ENCODE measurements around the gene ATP4A. TPM values are rescaled to one million over a fixed set of nuclear protein-coding genes. Genes with fewer than 3 reads are reported as not detected.

Gene ATP4A
- polyA plus RNA-seq, 4 donors: 0.36 TPM; not detected in 3

GRCh38 chr19:35518313-35518712 lies 45.1 kb downstream of the ATP4A start:
- FAIRE-seq: no peak
- Histone ChIP-seq H3K27me3 (ENCODE audit: control insufficient read depth in 3 of 3, insufficient read depth in 3 of 3, low read length in 3 of 3) (peaks cover 0 to 12% (median 4%) of the 10 kb centered on the region in 3 donors), H3K4me3 (ENCODE audit: low read depth in 1 of 3, low read length in 3 of 3) (no peak overlapping the region), H3K9me3 (ENCODE audit: control insufficient read depth in 2 of 2, insufficient read depth in 1 of 2, low read depth in 1 of 2, low read length in 1 of 2) (no peaks in the 10 kb centered on the region), H3K36me3 (ENCODE audit: control insufficient read depth in 3 of 3, insufficient read depth in 2 of 3, low read depth in 1 of 3, low read length in 3 of 3) (no peaks in the 10 kb centered on the region), H3K4me1 (ENCODE audit: control insufficient read depth in 3 of 3, insufficient read depth in 2 of 3, low read depth in 1 of 3, low read length in 2 of 3) (no peaks in the 10 kb centered on the region), H3K27ac (ENCODE audit: low read depth in 1 of 3, low read length in 2 of 3) (no peak overlapping the region)
- DNase-seq: no peak
- 66 to 74% (median 71%) methylated on average over 6 of the region's 6 CpGs for WGBS, 3 donors

- H3K27me3 ChIP-seq (ENCODE audit: control insufficient read depth in 3 of 3, insufficient read depth in 3 of 3, low read length in 3 of 3): peaks cover 0 to 21% (median 8%) of the 10 kb centered on the region in 3 donors
- no peaks in the 10 kb centered on the region for H3K36me3 ChIP-seq (ENCODE audit: control insufficient read depth in 3 of 3, insufficient read depth in 2 of 3, low read depth in 1 of 3, low read length in 3 of 3)
- no peak overlapping the region for H3K27ac ChIP-seq (ENCODE audit: low read depth in 1 of 3, low read length in 2 of 3)
- H3K4me1 ChIP-seq (ENCODE audit: control insufficient read depth in 3 of 3, insufficient read depth in 2 of 3, low read depth in 1 of 3, low read length in 2 of 3): no peaks in the 10 kb centered on the region
- WGBS, 3 donors: 91 to 94% (median 93%) methylated on average over 2 of the region's 2 CpGs
- H3K9me3 ChIP-seq (ENCODE audit: control insufficient read depth in 2 of 2, insufficient read depth in 1 of 2, low read depth in 1 of 2, low read length in 1 of 2): no peaks in the 10 kb centered on the region
- FAIRE-seq (no peak), DNase-seq (no peak)
- no peak overlapping the region for H3K4me3 ChIP-seq (ENCODE audit: low read depth in 1 of 3, low read length in 3 of 3)
These were observed 46.1 kb downstream of the ATP4A start for GRCh38 chr19:35517342-35517741.

GRCh38 chr19:35516310-35516709 lies 47.1 kb downstream of the ATP4A start:
- H3K4me3 ChIP-seq (ENCODE audit: low read depth in 1 of 3, low read length in 3 of 3): no peak overlapping the region
- no peak overlapping the region for H3K27ac ChIP-seq (ENCODE audit: low read depth in 1 of 3, low read length in 2 of 3)
- no peak for DNase-seq
- no peak for FAIRE-seq
- H3K27me3 ChIP-seq (ENCODE audit: control insufficient read depth in 3 of 3, insufficient read depth in 3 of 3, low read length in 3 of 3): peaks cover 0 to 25% (median 8%) of the 10 kb centered on the region in 3 donors
- no peaks in the 10 kb centered on the region for H3K36me3 ChIP-seq (ENCODE audit: control insufficient read depth in 3 of 3, insufficient read depth in 2 of 3, low read depth in 1 of 3, low read length in 3 of 3)
- H3K4me1 ChIP-seq (ENCODE audit: control insufficient read depth in 3 of 3, insufficient read depth in 2 of 3, low read depth in 1 of 3, low read length in 2 of 3): no peaks in the 10 kb centered on the region
- H3K9me3 ChIP-seq (ENCODE audit: control insufficient read depth in 2 of 2, insufficient read depth in 1 of 2, low read depth in 1 of 2, low read length in 1 of 2): no peaks in the 10 kb centered on the region
- WGBS, 3 donors: 85 to 92% (median 89%) methylated on average over 3 of the region's 3 CpGs

GRCh38 chr19:35514282-35514809 lies 49.1 kb downstream of the ATP4A start:
- DNase-seq (no peak), FAIRE-seq (no peak)
- Histone ChIP-seq H3K27me3 (ENCODE audit: control insufficient read depth in 3 of 3, insufficient read depth in 3 of 3, low read length in 3 of 3) (peaks cover 0 to 37% (median 13%) of the 10 kb centered on the region in 3 donors), H3K4me1 (ENCODE audit: control insufficient read depth in 3 of 3, insufficient read depth in 2 of 3, low read depth in 1 of 3, low read length in 2 of 3) (peaks cover 0 to 5% (median 0%) of the 10 kb centered on the region in 3 donors), H3K9me3 (ENCODE audit: control insufficient read depth in 2 of 2, insufficient read depth in 1 of 2, low read depth in 1 of 2, low read length in 1 of 2) (no peaks in the 10 kb centered on the region), H3K4me3 (ENCODE audit: low read depth in 1 of 3, low read length in 3 of 3) (no peak overlapping the region), H3K36me3 (ENCODE audit: control insufficient read depth in 3 of 3, insufficient read depth in 2 of 3, low read depth in 1 of 3, low read length in 3 of 3) (no peaks in the 10 kb centered on the region), H3K27ac (ENCODE audit: low read depth in 1 of 3, low read length in 2 of 3) (no peak overlapping the region)
- WGBS, 3 donors: 24 to 26% (median 25%) methylated on average over 20 of the region's 20 CpGs

GRCh38 chr19:35513628-35514281 lies 49.7 kb downstream of the ATP4A start, which contains the start of gene DMKN:
Gene DMKN (minus strand): TSS chr19:35513649. CDS start chr19:35513475, 174 bp downstream.
- H3K36me3 ChIP-seq (ENCODE audit: control insufficient read depth in 3 of 3, insufficient read depth in 2 of 3, low read depth in 1 of 3, low read length in 3 of 3): no peaks in the 10 kb centered on the region
- no peaks in the 10 kb centered on the region for H3K9me3 ChIP-seq (ENCODE audit: control insufficient read depth in 2 of 2, insufficient read depth in 1 of 2, low read depth in 1 of 2, low read length in 1 of 2)
- H3K4me1 ChIP-seq (ENCODE audit: control insufficient read depth in 3 of 3, insufficient read depth in 2 of 3, low read depth in 1 of 3, low read length in 2 of 3): peaks cover 0 to 6% (median 0%) of the 10 kb centered on the region in 3 donors
- 18 to 22% (median 22%) methylated on average over 14 to 15 of the region's 15 CpGs for WGBS, 3 donors
- DNase-seq (peak in 1 of 2 donors; percentile 16), FAIRE-seq (no peak)
- H3K27me3 ChIP-seq (ENCODE audit: control insufficient read depth in 3 of 3, insufficient read depth in 3 of 3, low read length in 3 of 3): peaks cover 0 to 37% (median 11%) of the 10 kb centered on the region in 3 donors
- no peak within 1 kb of the TSS for H3K27ac ChIP-seq (ENCODE audit: low read depth in 1 of 3, low read length in 2 of 3)
- H3K4me3 ChIP-seq (ENCODE audit: low read depth in 1 of 3, low read length in 3 of 3): no peak within 1 kb of the TSS

GRCh38 chr19:35512831-35513627 lies 50.4 kb downstream of the ATP4A start:
- Histone ChIP-seq H3K27me3 (ENCODE audit: control insufficient read depth in 3 of 3, insufficient read depth in 3 of 3, low read length in 3 of 3) (peaks cover 0 to 37% (median 11%) of the 10 kb centered on the region in 3 donors), H3K9me3 (ENCODE audit: control insufficient read depth in 2 of 2, insufficient read depth in 1 of 2, low read depth in 1 of 2, low read length in 1 of 2) (no peaks in the 10 kb centered on the region), H3K4me1 (ENCODE audit: control insufficient read depth in 3 of 3, insufficient read depth in 2 of 3, low read depth in 1 of 3, low read length in 2 of 3) (peaks cover 0 to 6% (median 0%) of the 10 kb centered on the region in 3 donors), H3K4me3 (ENCODE audit: low read depth in 1 of 3, low read length in 3 of 3) (no peak overlapping the region), H3K36me3 (ENCODE audit: control insufficient read depth in 3 of 3, insufficient read depth in 2 of 3, low read depth in 1 of 3, low read length in 3 of 3) (no peaks in the 10 kb centered on the region), H3K27ac (ENCODE audit: low read depth in 1 of 3, low read length in 2 of 3) (no peak overlapping the region)
- 76 to 82% (median 81%) methylated on average over 14 to 15 of the region's 15 CpGs for WGBS, 3 donors
- DNase-seq (no peak), FAIRE-seq (no peak)

- Histone ChIP-seq H3K27me3 (ENCODE audit: control insufficient read depth in 3 of 3, insufficient read depth in 3 of 3, low read length in 3 of 3) (peaks cover 0 to 37% (median 13%) of the 10 kb centered on the region in 3 donors), H3K27ac (ENCODE audit: low read depth in 1 of 3, low read length in 2 of 3) (no peak overlapping the region), H3K4me1 (ENCODE audit: control insufficient read depth in 3 of 3, insufficient read depth in 2 of 3, low read depth in 1 of 3, low read length in 2 of 3) (peaks cover 0 to 6% (median 0%) of the 10 kb centered on the region in 3 donors), H3K36me3 (ENCODE audit: control insufficient read depth in 3 of 3, insufficient read depth in 2 of 3, low read depth in 1 of 3, low read length in 3 of 3) (peaks cover 0 to 2% (median 0%) of the 10 kb centered on the region in 3 donors), H3K4me3 (ENCODE audit: low read depth in 1 of 3, low read length in 3 of 3) (no peak overlapping the region), H3K9me3 (ENCODE audit: control insufficient read depth in 2 of 2, insufficient read depth in 1 of 2, low read depth in 1 of 2, low read length in 1 of 2) (no peaks in the 10 kb centered on the region)
- WGBS, 3 donors: 67 to 73% (median 73%) methylated on average over 5 to 7 of the region's 7 CpGs
- no peak for DNase-seq
- FAIRE-seq: no peak
These were observed 52.1 kb downstream of the ATP4A start for GRCh38 chr19:35511337-35511736.

GRCh38 chr19:35510626-35510964 lies 52.9 kb downstream of the ATP4A start:
- Histone ChIP-seq H3K27ac (ENCODE audit: low read depth in 1 of 3, low read length in 2 of 3) (no peak overlapping the region), H3K27me3 (ENCODE audit: control insufficient read depth in 3 of 3, insufficient read depth in 3 of 3, low read length in 3 of 3) (peaks cover 0 to 37% (median 13%) of the 10 kb centered on the region in 3 donors), H3K4me3 (ENCODE audit: low read depth in 1 of 3, low read length in 3 of 3) (peak overlapping the region in 1 of 3 donors; percentile 52)

More at GRCh38 chr19:35510626-35510964, 52.9 kb downstream of the ATP4A start:
- Histone ChIP-seq H3K36me3 (ENCODE audit: control insufficient read depth in 3 of 3, insufficient read depth in 2 of 3, low read depth in 1 of 3, low read length in 3 of 3) (peaks cover 0 to 3% (median 0%) of the 10 kb centered on the region in 3 donors), H3K4me1 (ENCODE audit: control insufficient read depth in 3 of 3, insufficient read depth in 2 of 3, low read depth in 1 of 3, low read length in 2 of 3) (peaks cover 0 to 6% (median 0%) of the 10 kb centered on the region in 3 donors), H3K9me3 (ENCODE audit: control insufficient read depth in 2 of 2, insufficient read depth in 1 of 2, low read depth in 1 of 2, low read length in 1 of 2) (no peaks in the 10 kb centered on the region)
- no peak for DNase-seq
- 5 to 13% (median 9%) methylated on average over 14 to 15 of the region's 15 CpGs for WGBS, 3 donors
- no peak for FAIRE-seq

Measured in small intestine (tissue), 7 donors.